IPS-11a (cell line): Measurements from ENCODE around the gene THOC7.

Source experiments
- H3K4me3 ChIP-seq: one replicate; pipeline ENCODE4 v1.5.1; 2013; ENCODE audit warnings: low read depth, low read length, control low read depth

THOC7 gene

GRCh38 chr3:63863150-63864007 is at the start of gene THOC7, which contains the start of gene ATXN7:
Gene THOC7 (minus strand): TSS chr3:63863805. CDS start chr3:63863790, 15 bp downstream.
Gene ATXN7 (plus strand): TSS chr3:63863867. CDS start chr3:63912599, 48,732 bp downstream.
- H3K4me3 ChIP-seq: peak within 1 kb of the TSS; percentile 73

GRCh38 chr3:63912768-63913588 is 49.4 kb upstream of the THOC7 start:
- peak overlapping the region; percentile 49 for H3K4me3 ChIP-seq

GRCh38 chr3:63911873-63912767 is 48.5 kb upstream of the THOC7 start, which contains the start of gene SCAANT1:
Gene SCAANT1 (minus strand): TSS chr3:63912383.
- peak within 1 kb of the TSS; percentile 61 for H3K4me3 ChIP-seq

- H3K4me3 ChIP-seq: peak overlapping the region; percentile 61
Observed at GRCh38 chr3:63911509-63911872, 47.9 kb upstream of the THOC7 start.

GRCh38 chr3:63910891-63911290 is 47.3 kb upstream of the THOC7 start:
- peak overlapping the region; percentile 61 for H3K4me3 ChIP-seq

GRCh38 chr3:63910001-63910400 is 46.4 kb upstream of the THOC7 start:
- no peak overlapping the region for H3K4me3 ChIP-seq

- no peak overlapping the region for H3K4me3 ChIP-seq
Observed at GRCh38 chr3:63909431-63909830, 45.8 kb upstream of the THOC7 start.

- H3K4me3 ChIP-seq: no peak overlapping the region
Observed at GRCh38 chr3:63908776-63909175, 45.2 kb upstream of the THOC7 start.

- H3K4me3 ChIP-seq: no peak overlapping the region
Observed at GRCh38 chr3:63908081-63908736, 44.6 kb upstream of the THOC7 start.

- no peak overlapping the region for H3K4me3 ChIP-seq
Observed at GRCh38 chr3:63905731-63906620, 42.4 kb upstream of the THOC7 start.

GRCh38 chr3:63900459-63900858 is 36.9 kb upstream of the THOC7 start:
- H3K4me3 ChIP-seq: no peak overlapping the region

GRCh38 chr3:63900010-63900409 is 36.4 kb upstream of the THOC7 start:
- no peak overlapping the region for H3K4me3 ChIP-seq

GRCh38 chr3:63896332-63897030 is 32.9 kb upstream of the THOC7 start:
- H3K4me3 ChIP-seq: no peak overlapping the region

GRCh38 chr3:63895422-63896189 is 32.0 kb upstream of the THOC7 start:
- no peak overlapping the region for H3K4me3 ChIP-seq

GRCh38 chr3:63892773-63893352 is 29.3 kb upstream of the THOC7 start:
- no peak overlapping the region for H3K4me3 ChIP-seq

GRCh38 chr3:63891518-63891917 is 27.9 kb upstream of the THOC7 start:
- H3K4me3 ChIP-seq: no peak overlapping the region

- no peak overlapping the region for H3K4me3 ChIP-seq
Observed at GRCh38 chr3:63886858-63887257, 23.3 kb upstream of the THOC7 start.

- no peak overlapping the region for H3K4me3 ChIP-seq
Observed at GRCh38 chr3:63880653-63881052, 17.0 kb upstream of the THOC7 start.
